GM12892 (cell line): ENCODE measurements around the gene ATIC.

Experiments
- POLR2A ChIP-seq: IDR thresholded peaks from 2 replicates; pipeline ENCODE4 v1.6.1; 2011; ENCODE audit warnings: low read depth, low read length, control low read depth
- TAF1 ChIP-seq: IDR thresholded peaks from 2 replicates; pipeline ENCODE4 v1.6.1; 2011; ENCODE audit warnings: low read depth, mild to moderate bottlenecking, control low read depth, low read length, borderline replicate concordance

- TF ChIP-seq POLR2A (no peak), TAF1 (no peak)
Observed at GRCh38 chr2:215359576-215359922, 47.7 kb downstream of the ATIC start.
